ENCODE measurements around the gene DUSP28.
"Not testable (repeated sequence)": the region's sequence is repeated elsewhere in the genome, so short reads cannot be mapped to it uniquely, and the experiment has no call there.

The DUSP28 gene

DNA sequence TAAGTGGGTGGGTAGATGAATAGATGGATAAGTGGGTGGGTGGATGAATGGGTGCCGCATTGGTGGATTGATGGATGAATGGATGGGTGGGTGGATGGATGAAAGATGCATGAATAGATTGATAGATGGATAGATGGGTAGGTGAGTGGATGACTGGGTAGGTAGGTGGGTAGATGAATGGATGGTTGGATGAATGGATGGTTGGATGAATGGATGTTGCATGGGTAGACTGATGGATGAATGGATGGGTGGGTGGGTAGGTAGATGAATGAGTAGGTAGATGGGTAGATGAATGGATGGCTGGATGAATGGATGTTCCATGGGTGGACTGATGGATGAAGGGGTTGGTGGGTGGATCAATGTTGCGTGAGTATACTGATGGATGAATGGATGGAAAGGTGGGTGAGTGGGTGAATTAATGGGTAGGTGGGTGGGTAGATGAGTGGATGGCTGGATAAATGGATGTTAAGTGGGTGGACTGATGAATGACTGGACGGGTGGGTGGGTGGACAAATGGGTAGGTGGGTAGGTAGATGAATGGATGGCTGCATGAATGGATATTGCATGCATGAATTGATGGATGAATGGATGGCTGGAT, 32.9 kb upstream of the DUSP28 start:
- no peak for DNase-seq (ENCODE audit: low read depth, low spot score)

DNA sequence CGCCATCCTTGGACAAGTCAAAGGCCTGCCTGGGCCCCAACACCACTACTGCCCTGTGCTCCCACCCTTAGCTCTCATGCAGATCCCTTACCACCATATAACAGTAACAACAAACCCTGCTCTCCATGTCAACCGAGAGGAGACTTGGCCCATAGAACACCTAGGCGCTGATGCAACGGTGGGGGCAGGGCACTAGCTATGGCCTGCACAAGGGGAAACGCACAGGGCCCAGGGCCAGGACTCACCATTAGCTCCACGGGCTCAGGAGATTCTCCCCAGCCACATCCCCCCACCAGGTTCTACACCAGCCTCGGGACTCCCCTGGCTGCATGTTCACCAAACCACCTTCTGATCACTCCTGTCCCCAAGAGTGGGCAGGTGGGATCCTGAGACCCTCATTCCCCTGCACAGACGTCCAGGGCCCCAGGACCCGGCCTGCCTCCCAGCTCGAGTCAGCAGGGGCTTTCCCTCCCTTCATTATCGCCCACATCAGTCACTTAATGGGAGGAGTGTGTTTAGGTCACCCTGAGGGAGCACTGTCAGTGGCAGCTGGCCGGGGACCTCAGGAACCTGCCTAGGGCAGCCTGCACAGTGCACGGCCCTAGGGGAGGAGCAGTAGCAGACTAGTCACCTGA, 31.6 kb upstream of the DUSP28 start:
- DNase-seq (ENCODE audit: low read depth, low spot score): no peak

DNA sequence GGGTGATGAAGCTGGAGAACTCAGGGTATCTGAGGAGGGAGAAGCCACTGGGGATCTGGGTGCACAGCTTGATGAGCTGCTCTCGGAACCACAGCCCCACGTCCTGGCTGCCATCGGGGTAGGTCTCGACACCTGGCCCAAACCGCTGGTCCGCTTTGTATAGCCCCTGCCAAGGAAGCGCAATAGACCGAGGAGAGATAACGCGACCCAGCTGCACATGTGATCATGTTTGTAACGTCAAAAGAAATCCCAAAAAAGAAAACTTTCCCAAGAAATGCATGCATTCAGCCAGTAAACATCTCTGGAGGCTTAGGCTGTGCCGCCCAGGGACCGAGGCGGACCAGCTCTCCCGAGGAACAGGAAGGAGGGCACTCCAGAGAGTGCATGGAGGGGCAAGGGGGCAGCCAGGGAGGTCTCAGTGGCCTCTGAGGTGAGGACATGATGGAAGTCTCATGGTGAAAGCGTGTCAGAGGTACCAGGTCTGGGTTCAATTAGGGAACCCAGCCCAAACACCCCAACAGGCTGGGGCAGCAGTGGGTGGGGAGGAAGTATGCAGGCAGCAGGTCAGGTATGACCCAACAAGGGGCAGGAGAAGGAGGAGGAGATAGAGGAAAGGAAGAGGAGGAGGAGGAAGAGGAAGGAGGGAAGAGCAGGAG, 30.7 kb upstream of the DUSP28 start:
- no peak for DNase-seq (ENCODE audit: low read depth, low spot score)

DNA sequence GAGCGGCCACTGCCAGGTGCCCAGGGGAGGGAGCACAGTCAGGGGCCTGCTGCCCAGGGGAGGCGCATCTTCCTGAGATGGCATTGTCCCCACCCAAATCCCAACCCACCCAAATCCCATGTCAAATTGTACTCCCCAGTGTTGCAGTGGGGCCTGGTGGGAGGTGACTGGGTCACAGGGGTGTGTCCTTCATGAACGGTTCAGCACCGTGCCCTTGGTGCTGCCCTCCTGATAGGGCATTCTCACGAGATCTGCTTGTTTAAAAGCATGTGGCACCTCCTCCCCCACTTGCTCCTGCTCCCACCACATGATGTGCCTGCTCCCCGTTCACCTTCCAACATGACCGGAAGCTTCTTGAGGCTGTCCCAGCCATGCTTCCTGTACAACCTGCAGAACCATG, 30.0 kb upstream of the DUSP28 start:
- no peak for DNase-seq (ENCODE audit: low read depth, low spot score)

DNA sequence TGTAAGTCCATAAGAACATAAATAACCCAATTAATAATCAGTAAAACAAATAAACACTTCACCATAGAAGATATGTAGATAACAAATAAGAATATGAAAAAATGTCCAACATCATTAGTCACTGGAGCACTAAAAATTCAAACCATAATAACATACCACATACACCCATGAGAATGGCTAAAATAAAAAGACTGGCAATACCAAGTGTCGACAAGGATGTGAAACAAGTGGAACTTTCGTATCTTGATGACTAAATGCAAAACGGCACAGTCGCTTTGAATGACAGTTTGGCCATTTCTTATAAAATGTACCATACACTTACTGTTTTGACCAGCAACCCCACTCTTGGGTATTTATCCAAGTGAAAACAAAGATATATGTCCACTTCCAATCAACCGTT, 29.1 kb upstream of the DUSP28 start:
- no peak for DNase-seq (ENCODE audit: low read depth, low spot score)

DNA sequence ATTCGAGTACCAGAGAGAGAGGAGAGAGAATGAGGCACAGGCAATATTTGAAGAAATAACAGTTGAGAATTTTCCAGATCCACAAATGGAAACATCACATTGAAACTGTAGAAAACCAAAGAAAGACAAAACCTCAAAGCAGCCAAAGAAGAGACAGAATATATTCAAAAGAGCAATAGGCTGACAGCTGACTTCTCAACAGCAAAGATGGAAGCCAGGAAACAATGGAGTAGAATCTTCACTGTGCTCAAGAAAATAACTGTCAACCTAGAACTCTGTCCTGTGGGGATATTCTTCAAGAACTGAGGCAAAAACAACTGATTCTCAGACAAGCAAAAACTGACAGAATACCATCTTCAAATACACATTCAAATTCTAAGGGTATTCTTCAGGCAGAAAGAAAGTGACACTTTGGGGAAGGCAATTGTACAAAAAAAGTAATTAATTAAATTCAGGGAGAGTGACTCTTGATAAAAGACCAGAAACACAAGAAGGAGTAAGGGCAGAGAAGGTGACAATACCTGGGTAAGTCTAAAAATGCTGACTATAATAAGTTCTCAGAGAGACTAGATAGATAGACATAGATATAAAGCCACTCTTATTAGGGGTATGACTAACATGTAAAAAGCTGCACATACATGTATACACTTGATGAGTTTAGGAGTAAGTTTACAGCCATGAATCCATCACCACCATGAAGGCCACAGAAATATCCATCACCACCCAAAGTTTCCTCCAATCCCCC, 28.0 kb upstream of the DUSP28 start:
- DNase-seq (ENCODE audit: low read depth, low spot score): no peak

DNA sequence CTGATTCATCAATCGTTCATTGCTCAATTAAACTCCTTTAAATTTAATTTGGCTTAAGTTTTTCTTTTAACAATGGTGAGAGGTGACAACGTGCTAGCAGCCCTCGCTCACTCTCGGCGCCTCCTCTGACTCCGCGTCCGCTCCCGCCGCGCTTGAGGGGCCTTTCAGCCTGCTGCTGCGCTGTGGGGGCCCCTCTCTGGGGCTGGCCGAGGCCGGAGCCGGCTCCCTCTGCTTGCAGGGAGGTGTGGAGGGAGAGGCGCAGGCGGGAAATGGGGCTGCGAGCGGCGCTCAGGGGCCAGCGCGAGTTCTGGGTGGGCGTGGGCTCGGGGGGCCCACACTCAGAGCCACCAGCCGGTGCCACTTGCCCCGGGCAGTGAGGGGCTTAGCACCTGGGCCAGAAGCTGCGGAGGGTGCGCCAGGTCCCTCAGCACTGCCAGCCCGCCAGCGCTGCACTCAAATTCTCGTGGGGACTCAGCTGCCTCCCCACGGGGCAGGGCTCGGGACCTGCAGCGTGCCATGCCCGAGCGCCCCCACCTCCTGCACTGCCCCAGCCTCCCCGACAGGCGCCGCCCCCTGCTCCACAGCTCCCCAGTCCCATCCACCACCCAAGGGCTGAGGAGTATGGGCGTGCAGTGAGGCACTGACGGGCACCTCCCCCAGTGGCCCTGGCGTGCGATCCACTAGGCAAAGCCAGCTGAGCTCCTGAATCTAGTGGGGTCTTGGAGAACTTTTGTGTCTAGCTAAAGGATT, 22.0 kb upstream of the DUSP28 start:
- DNase-seq (ENCODE audit: low read depth, low spot score): no peak

DNA sequence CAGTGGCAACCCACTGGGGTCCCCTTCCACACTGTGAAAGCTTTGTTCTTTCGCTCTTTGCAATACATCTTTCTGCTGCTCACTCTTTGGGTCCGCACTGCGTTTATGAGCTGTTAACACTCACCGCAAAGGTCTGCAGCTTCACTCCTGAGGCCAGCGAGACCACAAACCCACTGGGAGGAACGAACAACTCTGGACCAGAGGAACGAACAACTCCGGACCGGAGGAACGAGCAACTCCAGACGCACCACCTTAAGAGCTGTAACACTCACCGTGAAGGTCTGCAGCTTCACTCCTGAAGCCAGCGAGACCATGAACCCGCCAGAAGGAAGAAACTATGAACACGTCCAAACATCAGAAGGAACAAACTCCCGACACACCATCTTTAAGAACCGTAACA, 21.1 kb upstream of the DUSP28 start:
- not testable (repeated sequence) for DNase-seq (ENCODE audit: low read depth, low spot score)

DNA sequence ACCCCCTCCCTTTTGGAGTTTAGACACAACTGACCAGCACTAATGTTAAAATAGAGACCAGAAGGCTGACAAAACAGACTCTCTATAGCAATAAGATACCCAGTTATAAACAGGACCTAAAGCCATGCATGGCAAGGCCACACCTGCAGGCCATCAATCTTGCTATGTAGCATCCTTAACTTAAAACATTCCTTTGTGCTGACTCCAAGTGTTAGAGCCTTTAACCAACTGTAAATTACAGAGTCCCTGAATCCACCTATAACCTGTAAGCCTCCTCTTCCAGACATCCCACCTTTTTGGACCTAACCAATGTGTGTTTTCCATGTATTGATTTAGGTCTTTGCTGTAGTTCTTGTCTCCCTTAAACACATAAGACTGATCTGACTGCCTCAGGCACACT, 20.3 kb upstream of the DUSP28 start:
- no peak for DNase-seq (ENCODE audit: low read depth, low spot score)

DNA sequence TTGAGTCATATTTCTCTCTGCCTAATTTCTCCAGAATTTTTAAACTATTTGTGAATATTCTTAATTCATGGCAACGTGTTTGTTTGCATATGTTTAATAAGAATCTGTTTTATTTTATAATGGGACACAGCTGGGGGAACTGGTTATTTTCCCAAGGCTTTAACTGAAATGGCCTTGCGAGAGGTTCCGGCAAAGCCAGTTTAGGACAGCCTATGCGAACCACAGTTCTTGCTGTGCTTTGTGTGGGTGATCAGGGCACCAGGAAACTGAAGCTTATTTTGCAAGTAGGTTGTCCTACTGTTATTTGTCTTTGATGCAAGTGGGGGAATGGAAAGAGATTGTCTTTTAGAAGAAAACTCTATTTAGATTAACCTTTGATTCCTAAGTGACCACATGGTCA, 8.9 kb upstream of the DUSP28 start:
- no peak for DNase-seq (ENCODE audit: low read depth, low spot score)

DNA sequence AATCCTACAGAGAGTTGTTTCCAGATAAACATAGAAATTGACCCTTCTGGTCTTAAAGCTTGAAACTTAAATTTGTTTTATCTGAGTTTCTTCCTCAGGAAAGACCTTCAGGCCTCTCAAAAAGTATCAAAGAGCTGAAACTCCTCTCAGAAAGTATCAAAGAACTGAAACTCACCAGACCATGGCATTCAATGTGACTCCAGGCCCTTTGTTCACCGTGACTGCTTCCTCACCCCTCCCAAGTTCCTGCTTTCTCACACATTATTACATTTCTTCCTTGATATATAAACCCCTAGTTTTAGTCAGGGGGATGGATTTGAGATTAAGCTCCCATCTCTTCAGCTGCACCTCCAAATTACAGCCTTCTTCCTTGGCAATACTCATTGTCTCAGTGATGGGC, 8.3 kb upstream of the DUSP28 start:
- no peak for DNase-seq (ENCODE audit: low read depth, low spot score)

DNA sequence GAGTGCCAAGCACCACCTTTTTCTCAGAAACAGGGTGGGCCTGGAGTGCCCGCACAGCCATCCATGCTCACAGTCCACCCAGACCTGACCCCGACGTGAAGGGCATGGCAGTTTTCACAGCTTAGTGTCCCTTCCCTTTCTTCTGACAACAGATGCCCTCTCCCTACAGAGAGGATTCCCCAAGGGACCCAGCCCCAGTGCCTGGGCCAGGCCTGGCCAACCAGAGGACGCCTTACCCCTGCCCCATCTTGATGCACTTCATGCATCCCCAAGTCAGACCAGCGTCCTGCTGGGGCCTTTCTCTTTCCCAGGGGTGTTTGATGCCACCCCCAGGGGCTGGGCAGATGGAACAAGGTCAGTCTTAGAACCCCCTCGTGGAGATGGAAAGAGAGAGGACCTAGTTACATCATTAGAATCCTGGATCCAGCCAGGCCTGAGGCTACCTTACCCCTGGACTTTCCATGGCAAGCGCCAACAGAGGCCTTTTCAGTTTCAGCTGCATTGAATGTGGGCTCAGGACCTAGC, 6.1 kb upstream of the DUSP28 start:
- no peak for DNase-seq (ENCODE audit: low read depth, low spot score)

DNA sequence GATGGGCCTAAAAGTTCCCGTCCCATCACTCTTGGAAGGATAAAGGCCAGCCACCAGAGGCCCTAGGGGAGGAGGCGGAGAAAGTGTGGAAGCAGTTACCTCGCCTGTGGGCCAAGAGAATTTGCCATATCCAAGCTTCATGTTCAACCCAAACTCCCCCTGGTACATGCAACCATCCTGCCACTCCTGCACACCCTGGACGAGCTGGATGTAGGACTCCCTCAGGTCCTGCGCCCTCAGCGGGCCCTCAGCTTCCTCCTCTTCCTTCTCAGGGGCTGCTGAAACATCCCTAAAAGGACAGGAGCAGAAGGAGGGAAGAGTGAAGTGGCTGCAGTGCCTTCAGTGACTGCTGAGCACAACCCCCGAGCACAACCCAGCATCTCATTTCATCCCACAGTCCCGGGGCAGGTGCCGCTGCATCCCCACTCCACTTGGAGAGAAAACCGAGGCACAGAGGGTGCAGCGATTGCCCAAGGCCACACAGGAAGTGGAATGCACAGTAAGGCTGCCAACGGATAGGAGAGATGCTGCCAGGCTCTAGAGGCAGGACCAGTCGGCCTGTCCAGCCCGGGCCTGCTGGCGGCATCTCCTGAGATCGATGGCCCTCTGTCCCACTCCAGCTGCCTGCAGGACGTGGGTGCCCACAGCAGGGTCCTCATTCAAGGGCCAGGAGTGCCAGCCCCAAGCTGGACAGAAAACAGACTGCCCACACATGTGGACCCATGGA, 5.2 kb upstream of the DUSP28 start:
- DNase-seq (ENCODE audit: low read depth, low spot score): no peak

DNA sequence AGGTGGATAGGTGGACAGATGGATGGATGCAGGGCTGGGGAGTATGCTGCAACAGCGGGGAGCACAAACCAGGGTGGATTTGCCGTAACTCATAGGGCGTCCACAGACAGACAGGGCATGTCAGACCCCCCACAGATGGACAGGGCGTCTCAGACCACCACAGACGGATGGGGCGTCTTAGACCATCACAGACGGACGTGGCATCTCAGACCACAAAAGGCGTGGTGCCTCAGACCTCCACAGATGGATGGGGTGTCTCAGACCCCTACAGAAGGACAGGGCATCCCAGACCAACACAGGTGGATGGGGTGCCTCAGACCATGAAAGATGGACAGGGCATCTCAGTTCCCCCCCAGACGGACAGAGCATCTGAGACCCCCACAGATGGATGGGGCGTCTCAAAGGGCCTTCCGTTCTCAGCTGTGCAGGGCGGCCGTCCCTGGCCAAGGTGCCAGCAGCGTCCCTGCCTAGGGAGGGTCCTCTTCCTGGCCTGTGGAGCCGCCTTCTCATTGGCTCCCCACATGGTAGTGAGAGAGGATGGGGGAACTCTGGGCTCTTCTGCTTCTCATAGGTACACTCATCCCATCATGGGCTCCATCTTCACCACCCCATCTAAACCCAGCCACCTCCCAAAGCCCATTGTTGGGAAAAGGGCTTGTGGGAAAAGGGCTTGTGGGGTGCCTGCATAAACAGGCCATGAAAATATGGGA, 4.5 kb upstream of the DUSP28 start:
- no peak for DNase-seq (ENCODE audit: low read depth, low spot score)

DNA sequence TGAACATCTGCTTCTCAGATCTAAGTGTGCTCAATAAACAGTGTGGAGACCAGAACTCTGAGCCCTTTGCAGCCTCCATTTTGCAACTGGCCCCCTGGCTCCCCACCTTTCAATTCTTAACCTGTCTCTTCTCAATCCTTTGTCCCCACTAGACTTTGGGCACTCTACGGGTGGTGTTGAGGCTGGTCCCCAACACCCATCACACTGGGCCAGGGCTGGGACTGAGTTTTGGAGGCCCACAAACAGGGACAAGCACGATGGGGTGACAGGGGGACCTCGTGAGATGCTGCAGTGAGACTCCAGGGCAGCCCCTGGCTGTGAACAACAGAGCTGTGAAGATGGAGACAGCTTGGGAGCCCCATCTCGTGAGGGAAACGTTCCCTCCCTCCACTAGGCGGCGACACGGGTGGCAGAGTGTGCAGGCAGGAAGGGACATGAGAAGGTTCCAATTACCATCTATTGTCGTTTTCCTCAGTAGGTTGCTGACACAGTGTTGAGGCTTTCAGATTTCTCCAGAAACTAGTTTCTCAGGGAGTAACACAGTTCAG, 3.5 kb upstream of the DUSP28 start:
- DNase-seq (ENCODE audit: low read depth, low spot score): no peak

DNA sequence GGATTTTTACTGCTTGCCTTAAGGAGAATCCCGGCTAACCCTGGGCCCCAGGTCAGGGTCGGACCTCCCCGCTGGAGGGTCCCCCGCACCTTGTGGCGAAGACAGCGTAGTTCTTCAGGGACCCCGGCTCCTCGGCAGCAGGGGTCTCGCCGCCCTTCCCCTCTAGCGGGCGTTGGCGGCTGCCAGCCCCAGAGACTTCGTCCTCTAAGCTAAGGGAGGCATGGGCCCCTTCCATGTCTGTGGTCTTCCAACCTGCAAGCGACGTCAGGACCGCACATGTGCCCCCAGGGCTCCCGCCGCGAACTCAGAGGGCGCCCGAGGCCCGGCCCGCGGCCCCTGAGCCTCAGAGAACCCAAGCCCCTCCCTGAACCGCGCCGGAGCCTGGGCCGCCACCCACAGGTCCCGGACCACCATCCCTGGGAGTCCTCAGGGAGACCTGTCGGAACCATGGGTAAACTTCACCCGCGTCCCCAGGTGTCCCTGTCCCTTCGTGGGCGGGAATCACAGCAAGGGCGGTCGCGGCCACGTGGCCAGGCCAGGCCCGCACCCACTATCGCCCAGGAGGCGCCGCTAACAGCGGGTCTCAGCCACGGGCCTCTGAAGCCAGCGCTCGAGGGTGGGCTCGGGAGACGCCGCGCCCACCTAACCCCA, 2.9 kb upstream of the DUSP28 start:
- DNase-seq (ENCODE audit: low read depth, low spot score): no peak

DNA sequence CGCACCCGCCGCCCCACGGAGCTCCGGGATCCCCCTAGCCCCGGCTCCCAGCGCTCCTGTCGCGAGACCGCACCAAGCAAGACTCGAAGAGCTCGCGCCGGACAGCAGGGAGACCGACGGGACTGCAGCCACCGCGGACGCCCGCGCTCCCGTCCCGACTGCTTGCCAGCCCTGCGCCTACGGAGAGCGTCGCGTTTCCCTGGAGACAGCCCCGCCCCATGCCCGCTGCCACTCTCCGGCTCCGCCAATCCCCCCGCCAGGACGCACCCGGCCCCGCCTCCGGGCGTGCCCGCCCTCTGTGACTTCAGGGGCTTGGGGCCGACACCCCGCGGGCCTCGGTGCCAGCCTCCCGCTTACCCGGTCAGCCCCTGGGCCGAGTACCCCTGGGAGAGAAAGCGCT, 2.3 kb upstream of the DUSP28 start, which contains the start of gene ANKMY1:
TSS of gene ANKMY1 (minus strand) at position 181 of the 400 bp plus-strand sequence. CDS start 653 bp downstream, outside the sequence.
- DNase-seq (ENCODE audit: low read depth, low spot score): no peak

DNA sequence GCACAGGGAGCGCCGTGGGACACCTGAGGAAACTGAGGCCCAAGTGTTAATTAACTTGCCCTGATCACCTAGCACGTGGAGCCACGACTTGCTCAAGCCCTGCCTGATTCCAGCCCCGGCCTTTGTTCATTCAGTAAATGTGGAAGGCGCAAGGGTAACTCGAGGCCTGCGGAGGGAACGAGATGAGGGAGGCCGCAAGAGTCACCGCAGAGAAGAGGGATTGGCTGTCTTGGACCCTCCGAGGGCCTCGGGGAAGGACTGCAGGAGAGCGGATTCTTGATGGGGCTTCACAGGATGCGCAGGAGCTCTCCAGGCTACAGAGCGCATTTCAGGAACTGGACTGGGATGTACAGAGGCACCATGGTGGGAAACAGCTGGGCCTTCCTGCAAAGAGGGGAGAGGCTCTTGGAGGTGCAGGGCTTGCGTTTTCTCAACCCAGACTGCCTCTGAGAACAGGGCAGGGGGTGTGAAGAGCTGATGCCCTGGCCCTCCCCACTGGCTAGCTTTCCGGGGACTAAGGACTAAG, 1.9 kb upstream of the DUSP28 start:
- DNase-seq (ENCODE audit: low read depth, low spot score): no peak

DNA sequence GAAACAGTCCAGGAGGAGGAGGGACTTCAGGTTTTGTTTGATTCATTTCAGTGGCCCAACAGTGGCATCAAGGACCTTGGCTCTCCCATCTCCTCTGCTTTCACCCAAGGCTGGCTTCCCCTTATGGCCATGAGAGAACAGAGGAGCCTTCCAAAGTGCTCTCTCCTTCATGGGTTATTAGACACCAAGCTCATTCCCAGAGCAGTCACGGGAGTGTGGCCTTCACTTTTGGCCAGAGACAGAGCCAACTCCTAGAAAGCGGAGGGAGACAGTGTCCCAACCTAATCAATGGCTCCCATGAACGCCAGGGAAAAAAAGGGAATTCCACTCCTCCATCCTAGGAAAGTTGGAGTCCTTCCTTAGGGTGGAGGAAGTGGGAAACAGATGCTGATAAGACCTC, 871 bp upstream of the DUSP28 start:
- no peak for DNase-seq (ENCODE audit: low read depth, low spot score)
